Ascending aorta (tissue), 2 donors: ENCODE data around the gene ANKS3. TPM values are rescaled to one million over a fixed set of nuclear protein-coding genes. Genes with fewer than 3 reads are reported as not detected.
"Not testable (repeated sequence)": the region's sequence is repeated elsewhere in the genome, so short reads cannot be mapped to it uniquely, and the experiment has no call there.

Experiments used
- DNase-seq, 2 donors: peaks; one replicate each; pipeline ENCODE4 v3.0.0-alpha.2; 2019; ENCODE audit warnings: low spot score in 2 of 2
- H3K27ac ChIP-seq, 2 donors: fragments of 200-600 bp; sonication (generic); one replicate each; pipeline ENCODE4 v1.5.1; 2016 to 2017; ENCODE audit warnings: mild to moderate bottlenecking in 1 of 2
- H3K27me3 ChIP-seq: fragments of 200-600 bp; sonication (generic); one replicate; pipeline ENCODE4 v1.5.1; 2017
- H3K36me3 ChIP-seq, 2 donors: fragments of 200-600 bp; sonication (generic); one replicate each; pipeline ENCODE4 v1.5.1; 2016
- H3K4me1 ChIP-seq, 2 donors: fragments of 200-600 bp; sonication (generic); one replicate each; pipeline ENCODE4 v1.5.1; 2016 to 2017; ENCODE audit warnings: mild to moderate bottlenecking in 1 of 2
- H3K4me3 ChIP-seq, 2 donors: fragments of 200-600 bp; sonication (generic); one replicate each; pipeline ENCODE4 v1.5.1; 2016 to 2017; ENCODE audit warnings: mild to moderate bottlenecking in 1 of 2
- H3K9me3 ChIP-seq, 2 donors: fragments of 200-600 bp; sonication (generic); one replicate each; pipeline ENCODE4 v1.5.1; 2016
- CTCF ChIP-seq, 3 experiments: fragments of 200-600 bp in 2 of 3; fragments of 450-650 bp in 1 of 3; sonication (generic) in 2 of 3; IDR thresholded peaks; one replicate each; pipeline ENCODE4 v1.5.1; 2016 to 2019; ENCODE audit warnings: antibody characterized with exemption in 3 of 3, mild to moderate bottlenecking in 1 of 3, moderate library complexity in 1 of 3
- intact Hi-C: fragments of 100-400 bp; cut with DNase I; formaldehyde crosslinking; loops from one replicate; pipeline ENCODE4 v1.15.1; 2023
- total RNA-seq: library from RNA; depleted of rRNA; stranded (reverse); fragments of >200 nt; gene quantifications from one replicate; pipeline ENCODE4 v1.1.0, GENCODE V29; 2016

The ANKS3 gene
- total RNA-seq, 1 donor from 2014 or later: 55.9 TPM

GRCh38 chr16:4743226-4743878, 9.3 kb upstream of the ANKS3 start:
- Histone ChIP-seq H3K27me3 (no peaks in the 10 kb centered on the region), H3K36me3 (no peaks in the 10 kb centered on the region), H3K27ac (no peak overlapping the region), H3K4me1 (peaks cover 0 to 3% of the 10 kb centered on the region in 2 donors), H3K9me3 (no peaks in the 10 kb centered on the region), H3K4me3 (no peak overlapping the region)
- no peak for DNase-seq
- intact Hi-C loops: no loop called here
- no peak for TF ChIP-seq CTCF (IDR thresholded peaks at IDR 0.05)

GRCh38 chr16:4738370-4738769, 4.3 kb upstream of the ANKS3 start:
- not testable (repeated sequence) for H3K36me3 ChIP-seq

GRCh38 chr16:4737545-4737944, 3.5 kb upstream of the ANKS3 start:
- intact Hi-C loops: no loop called here
- DNase-seq: no peak
- H3K4me1 ChIP-seq: peaks cover 0 to 8% of the 10 kb centered on the region in 2 donors
- no peak overlapping the region for H3K4me3 ChIP-seq
- no peaks in the 10 kb centered on the region for H3K27me3 ChIP-seq
- TF ChIP-seq CTCF (IDR thresholded peaks at IDR 0.05): no peak
- H3K36me3 ChIP-seq: no peaks in the 10 kb centered on the region
- H3K9me3 ChIP-seq: no peaks in the 10 kb centered on the region
- no peak overlapping the region for H3K27ac ChIP-seq

More at GRCh38 chr16:4738370-4738769, 4.3 kb upstream of the ANKS3 start:
- DNase-seq, H3K4me1 ChIP-seq, intact Hi-C loops, H3K4me3 ChIP-seq, H3K9me3 ChIP-seq, H3K27me3 ChIP-seq, H3K27ac ChIP-seq: not testable (repeated sequence)

- no peak overlapping the region for H3K27ac ChIP-seq
- H3K9me3 ChIP-seq: no peaks in the 10 kb centered on the region
- DNase-seq: no peak
- no peak for TF ChIP-seq CTCF (IDR thresholded peaks at IDR 0.05)
- peaks cover 0 to 8% of the 10 kb centered on the region in 2 donors for H3K4me1 ChIP-seq
- no peaks in the 10 kb centered on the region for H3K27me3 ChIP-seq
- intact Hi-C loops: no loop called here
- no peaks in the 10 kb centered on the region for H3K36me3 ChIP-seq
- H3K4me3 ChIP-seq: no peak overlapping the region
Measured at GRCh38 chr16:4736546-4736945, 2.5 kb upstream of the ANKS3 start.

- TF ChIP-seq CTCF (IDR thresholded peaks at IDR 0.05): no peak
- DNase-seq: peak; percentile 47 to 94
- H3K27me3 ChIP-seq: no peaks in the 10 kb centered on the region
- intact Hi-C loops: loop anchor here (1.0 to 2.0 kb wide), 4 partner anchors 33 to 223 kb away; partner anchors contain the start of genes NUDT16L1, ROGDI and SEC14L5
- H3K36me3 ChIP-seq: peaks cover under 1 to 7% of the 10 kb centered on the region in 2 donors
- no peaks in the 10 kb centered on the region for H3K9me3 ChIP-seq
- peak overlapping the region; percentile 78 to 92 for H3K4me3 ChIP-seq
- peaks cover 0 to 8% of the 10 kb centered on the region in 2 donors for H3K4me1 ChIP-seq
- H3K27ac ChIP-seq: peak overlapping the region; percentile 78 to 79
Measured at GRCh38 chr16:4734730-4735535, 862 bp upstream of the ANKS3 start.

- peak overlapping the region; percentile 78 to 79 for H3K27ac ChIP-seq
- no peak for DNase-seq
- intact Hi-C loops: loop anchor here (1.0 to 2.0 kb wide), 4 partner anchors 35 to 225 kb away; partner anchors contain the start of genes NUDT16L1, ROGDI and SEC14L5
- TF ChIP-seq CTCF (IDR thresholded peaks at IDR 0.05): no peak
- peak overlapping the region; percentile 78 to 92 for H3K4me3 ChIP-seq
- H3K36me3 ChIP-seq: peaks cover 13 to 20% of the 10 kb centered on the region in 2 donors
- no peaks in the 10 kb centered on the region for H3K27me3 ChIP-seq
- peaks cover 0 to 8% of the 10 kb centered on the region in 2 donors for H3K4me1 ChIP-seq
- no peaks in the 10 kb centered on the region for H3K9me3 ChIP-seq
Measured at GRCh38 chr16:4733747-4734062, 366 bp downstream of the ANKS3 start.
